Stimulated activated CD4-positive, alpha-beta T cell treated with anti-CD3 and anti-CD28 coated beads, TNF-alpha, amount 100 ng/mL, for 1 hour (primary cell): ENCODE results near the gene SHISA9.
"Not testable (repeated sequence)": the region's sequence is repeated elsewhere in the genome, so short reads cannot be mapped to it uniquely, and the experiment has no call there.

ENCODE experiments used
- DNase-seq, 3 donors: peaks; one replicate each; pipeline ENCODE4 v3.0.0-alpha.2; 2020; ENCODE audit warnings: low read depth in 3 of 3, low spot score in 1 of 3

Gene SHISA9

GRCh38 chr16:12899529-12900143 lies 1.8 kb upstream of the SHISA9 start:
- no peak for DNase-seq

DNA sequence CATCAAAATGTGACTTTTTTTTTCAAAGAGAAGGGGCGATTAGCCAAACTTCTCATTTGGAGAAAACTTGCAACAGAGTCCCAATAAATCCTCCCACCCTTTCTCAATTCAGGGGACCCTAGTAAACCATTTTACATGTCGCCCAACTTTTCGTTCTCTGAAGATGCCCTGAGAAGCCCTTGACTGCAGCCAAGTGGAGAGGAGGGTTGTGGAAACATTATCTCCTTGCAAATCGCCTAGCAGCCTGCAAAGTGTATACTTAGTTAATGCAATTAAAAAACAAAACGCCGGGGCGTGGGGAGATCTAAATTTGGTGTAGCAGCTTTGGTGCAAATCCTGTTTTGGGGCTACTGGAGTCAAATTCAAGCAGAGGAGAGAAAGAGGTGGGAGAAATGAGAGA lies 1.2 kb upstream of the SHISA9 start:
- DNase-seq = no peak

DNA sequence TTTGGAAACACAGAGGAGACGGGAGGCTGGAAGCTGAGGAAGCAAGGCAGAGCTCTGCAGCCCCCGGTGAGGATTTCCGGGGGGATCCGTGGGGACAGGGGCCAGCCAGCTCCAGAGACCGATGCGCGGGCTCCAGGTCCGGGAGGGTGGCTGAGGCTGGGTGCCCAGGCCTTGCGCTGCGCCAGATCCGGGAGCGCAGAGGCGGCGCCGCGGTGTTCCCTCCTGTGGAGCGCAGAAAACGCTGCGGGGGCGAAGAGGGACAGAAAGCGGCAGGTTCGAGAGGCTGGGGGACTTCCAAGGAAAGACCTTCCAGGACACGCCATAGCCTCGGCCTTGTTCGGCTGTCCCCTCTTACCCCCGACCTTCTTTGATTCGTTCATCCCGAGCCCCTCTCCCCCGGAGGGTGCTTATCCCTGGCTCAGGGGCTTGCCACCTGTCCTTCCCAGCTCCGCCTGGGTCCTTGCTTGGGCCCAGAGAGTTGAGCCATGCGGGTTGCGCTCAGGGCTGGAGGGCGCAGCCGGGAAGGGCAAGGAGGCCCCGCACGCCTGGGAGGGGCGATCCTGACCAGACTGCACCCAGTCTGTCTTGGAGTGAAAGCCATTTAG lies 697 bp upstream of the SHISA9 start:
- no peak for DNase-seq

GRCh38 chr16:12901204-12901596 lies 198 bp upstream of the SHISA9 start:
- no peak for DNase-seq

GRCh38 chr16:12902511-12903372 lies 1.3 kb downstream of the SHISA9 start:
- DNase-seq = no peak

- no peak for DNase-seq
Observed at GRCh38 chr16:12903407-12904328, 2.3 kb downstream of the SHISA9 start.

GRCh38 chr16:12904329-12904671 lies 2.9 kb downstream of the SHISA9 start:
- DNase-seq = no peak

- DNase-seq = no peak
Observed at GRCh38 chr16:12906271-12906670, 4.9 kb downstream of the SHISA9 start.

DNA sequence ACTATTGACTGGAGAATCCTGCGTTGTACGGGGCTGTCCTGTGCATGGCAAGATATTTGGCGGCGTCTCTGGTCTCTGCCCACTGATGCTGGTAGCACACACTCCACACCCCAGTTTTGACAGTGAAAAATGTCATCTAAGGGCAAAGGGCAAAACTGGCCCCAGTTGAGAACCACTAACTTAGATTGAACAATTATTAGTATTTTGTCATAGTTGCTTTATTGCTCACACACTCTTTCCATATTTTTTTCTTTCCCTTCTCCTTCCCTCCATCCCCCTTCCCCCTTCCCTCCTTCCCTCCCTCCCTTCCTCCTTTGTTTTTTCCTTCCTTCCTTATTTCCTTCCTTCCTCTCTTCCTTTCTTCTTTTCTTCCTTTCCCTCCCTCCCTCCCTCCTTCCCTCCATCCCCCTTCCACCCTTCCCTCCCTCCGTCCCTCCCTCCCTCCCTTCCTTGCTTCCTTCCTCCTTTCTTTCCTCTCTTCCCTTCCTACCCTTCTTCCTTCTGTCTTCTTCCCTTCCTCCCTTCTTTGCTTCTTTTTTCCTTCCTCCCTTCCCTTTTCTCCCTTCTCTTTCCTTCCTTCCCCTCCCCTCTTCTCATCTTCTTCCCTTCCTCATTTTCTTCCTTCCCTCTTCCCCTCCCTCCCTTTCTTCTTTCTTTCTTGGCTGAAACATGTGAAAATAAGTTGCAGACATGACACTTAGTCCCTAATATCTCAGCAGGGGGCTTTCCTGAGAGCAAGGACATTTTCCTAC lies 5.5 kb downstream of the SHISA9 start:
- DNase-seq = no peak

GRCh38 chr16:12907670-12908233 lies 6.4 kb downstream of the SHISA9 start:
- DNase-seq = no peak

- DNase-seq = no peak
Observed at GRCh38 chr16:12917246-12917645, 15.8 kb downstream of the SHISA9 start.

- DNase-seq = no peak
Observed at GRCh38 chr16:12917653-12918052, 16.3 kb downstream of the SHISA9 start.

DNA sequence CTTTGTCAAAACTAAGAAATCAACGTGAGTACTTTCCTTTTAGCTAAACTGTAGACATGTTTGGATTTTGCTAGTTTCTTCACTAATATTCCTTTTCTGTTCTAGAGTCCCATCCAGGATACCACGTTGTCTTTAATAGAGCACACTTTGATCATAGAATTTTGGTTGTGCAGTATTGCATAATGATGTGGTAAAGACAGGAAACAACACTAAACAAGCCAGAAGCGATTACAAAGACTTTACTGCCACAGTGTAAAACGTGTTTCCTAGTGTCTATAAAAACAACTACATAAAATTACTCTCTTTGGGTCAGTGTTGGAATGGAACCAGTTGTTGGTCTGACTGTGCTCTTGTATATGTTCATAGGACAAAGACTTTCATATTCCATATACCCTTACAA lies 19.3 kb downstream of the SHISA9 start:
- no peak for DNase-seq

GRCh38 chr16:12923640-12924039 lies 22.2 kb downstream of the SHISA9 start:
- DNase-seq = not testable (repeated sequence)

- DNase-seq = no peak
Observed at GRCh38 chr16:12925026-12925800, 23.8 kb downstream of the SHISA9 start.

- no peak for DNase-seq
Observed at GRCh38 chr16:12927591-12927990, 26.2 kb downstream of the SHISA9 start.

- no peak for DNase-seq
Observed at GRCh38 chr16:12930881-12931280, 29.5 kb downstream of the SHISA9 start.

- DNase-seq = no peak
Observed at GRCh38 chr16:12936391-12936790, 35.0 kb downstream of the SHISA9 start.

DNA sequence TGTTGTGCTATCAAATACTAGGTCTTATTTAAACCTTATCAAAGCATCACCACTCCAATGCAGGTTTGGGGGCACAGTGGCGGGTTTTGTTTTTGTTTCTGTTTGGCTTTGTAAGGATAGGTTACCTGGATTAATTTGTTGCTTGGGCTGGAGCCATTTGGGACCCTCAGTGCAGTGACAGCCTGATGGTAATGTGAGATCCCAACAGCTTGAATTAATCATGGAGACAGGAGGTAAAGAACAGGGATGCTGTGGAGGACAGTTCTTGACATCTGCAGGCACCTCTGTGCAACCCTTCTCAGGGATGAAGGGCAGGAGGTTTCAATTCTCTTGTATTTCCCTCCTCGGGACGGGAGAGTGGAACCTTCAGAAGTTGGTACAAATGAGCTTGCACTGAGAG lies 40.5 kb downstream of the SHISA9 start:
- DNase-seq = no peak

DNA sequence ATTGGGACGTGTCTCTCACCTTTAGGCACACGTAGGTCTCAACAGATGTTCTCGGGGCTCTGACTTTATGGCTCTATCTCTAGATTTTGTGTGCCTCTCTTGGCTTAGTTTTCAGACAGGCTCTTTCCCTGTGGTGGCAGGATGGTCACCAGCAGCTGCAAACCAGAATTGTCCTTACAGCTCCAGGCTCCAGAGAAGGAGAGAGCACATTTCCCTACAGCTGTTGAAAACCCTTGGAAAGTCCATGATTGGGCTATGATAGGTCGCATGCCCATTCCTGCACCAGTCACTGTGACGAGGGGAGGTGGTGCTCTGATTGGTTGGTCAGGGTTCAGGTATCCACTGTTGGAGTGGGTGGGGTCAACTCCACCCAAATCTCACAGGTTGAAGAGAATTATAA lies 41.5 kb downstream of the SHISA9 start:
- no peak for DNase-seq
